CD4-positive, alpha-beta T cell (primary cell): Measurements from ENCODE around the gene KRTDAP. TPM values are rescaled to one million over a fixed set of nuclear protein-coding genes. Genes with fewer than 3 reads are reported as not detected.

ENCODE experiments used
- ATAC-seq: fragments of 200-7000 bp; cut with Tn5 transposase; one replicate; pipeline ENCODE4 v1.10.0; 2022; ENCODE audit warnings: mild to moderate bottlenecking; ENCODE audit not compliant: poor library complexity
- CTCF ChIA-PET: fragments of 350-600 bp; sonication (Branson Sonifier 250); formaldehyde crosslinking; loops from one replicate; lab custom pipeline; 2021; ENCODE audit warnings: antibody characterized with exemption, inconsistent platforms; lab: Charles Lee
- POLR2A ChIA-PET: fragments of 350-600 bp; sonication (Branson Sonifier 250); formaldehyde crosslinking; loops from one replicate; lab custom pipeline; 2021; ENCODE audit warnings: antibody characterized with exemption, inconsistent platforms; lab: Charles Lee
- DNase-seq, 14 experiments: peaks; one replicate each; pipeline ENCODE4 v3.0.0-alpha.2; 2013 to 2020; ENCODE audit warnings: mixed read lengths in 2 of 14
- H3K27ac ChIP-seq, 2 donors: one replicate each; pipeline versions ENCODE4 v1.5.1 to v1.7.0; 2013; ENCODE audit warnings: low read length in 2 of 2, low read depth in 1 of 2, mild to moderate bottlenecking in 1 of 2
- H3K27me3 ChIP-seq, 2 experiments: 1 replicate in 1 of 2; 2 replicates in 1 of 2; pipeline versions ENCODE4 v1.6.1 to v1.7.0; 2013; ENCODE audit warnings: low read length in 2 of 2, control low read depth in 1 of 2, mild to moderate bottlenecking in 1 of 2, moderate library complexity in 1 of 2; ENCODE audit not compliant: insufficient read depth in 2 of 2, control insufficient read depth in 1 of 2
- H3K36me3 ChIP-seq: one replicate; pipeline ENCODE4 v1.6.1; 2013; ENCODE audit warnings: low read length, control low read depth; ENCODE audit not compliant: insufficient read depth
- H3K4me1 ChIP-seq: one replicate; pipeline ENCODE4 v1.6.1; 2013; ENCODE audit warnings: low read length, control low read depth; ENCODE audit not compliant: insufficient read depth
- H3K4me3 ChIP-seq: one replicate; pipeline ENCODE4 v1.5.1; 2013; ENCODE audit warnings: mild to moderate bottlenecking, low read length, moderate library complexity
- H3K9me3 ChIP-seq, 2 experiments: 1 replicate in 1 of 2; 2 replicates in 1 of 2; pipeline versions ENCODE4 v1.6.1 to v1.7.0; 2013; ENCODE audit warnings: low read length in 2 of 2, mild to moderate bottlenecking in 2 of 2, control low read depth in 1 of 2, moderate library complexity in 1 of 2; ENCODE audit not compliant: control insufficient read depth in 1 of 2, insufficient read depth in 1 of 2
- H3K27ac Mint-ChIP-seq: one replicate; pipeline ENCODE4 v1.8.0; 2020; ENCODE audit warnings: mixed read lengths
- H3K27me3 Mint-ChIP-seq: one replicate; pipeline ENCODE4 v1.8.0; 2021; ENCODE audit warnings: mixed read lengths
- H3K36me3 Mint-ChIP-seq: one replicate; pipeline ENCODE4 v1.8.0; 2021; ENCODE audit warnings: low read depth, mixed read lengths
- H3K4me1 Mint-ChIP-seq: one replicate; pipeline ENCODE4 v1.8.0; 2021; ENCODE audit warnings: low read depth, mixed read lengths
- H3K4me3 Mint-ChIP-seq: one replicate; pipeline ENCODE4 v1.8.0; 2020; ENCODE audit warnings: mild to moderate bottlenecking, mixed read lengths
- H3K9me3 Mint-ChIP-seq: one replicate; pipeline ENCODE4 v1.8.0; 2020; ENCODE audit warnings: mixed read lengths
- CTCF ChIP-seq: fragments of 200-600 bp; IDR thresholded peaks from one replicate; pipeline ENCODE4 v1.8.0; 2022; ENCODE audit warnings: antibody characterized with exemption, mild to moderate bottlenecking
- intact Hi-C, 2 experiments: fragments of 100-400 bp; cut with DNase I in 1 of 2; cut with micrococcal nuclease in 1 of 2; formaldehyde crosslinking; loops; one replicate each; pipeline versions ENCODE4 v1.15.1 to v1.9.0; 2023 to 2025; cut with DNase I, micrococcal nuclease
- total RNA-seq, 174 experiments: library from RNA in 2 of 174; stranded (reverse) in 2 of 174; gene quantifications; one replicate each; pipeline ENCODE4 v1.2.3 and lab custom pipeline; 2021 to 2026

Gene KRTDAP
- total RNA-seq, 2 experiments from 2014 or later = not detected

DNA sequence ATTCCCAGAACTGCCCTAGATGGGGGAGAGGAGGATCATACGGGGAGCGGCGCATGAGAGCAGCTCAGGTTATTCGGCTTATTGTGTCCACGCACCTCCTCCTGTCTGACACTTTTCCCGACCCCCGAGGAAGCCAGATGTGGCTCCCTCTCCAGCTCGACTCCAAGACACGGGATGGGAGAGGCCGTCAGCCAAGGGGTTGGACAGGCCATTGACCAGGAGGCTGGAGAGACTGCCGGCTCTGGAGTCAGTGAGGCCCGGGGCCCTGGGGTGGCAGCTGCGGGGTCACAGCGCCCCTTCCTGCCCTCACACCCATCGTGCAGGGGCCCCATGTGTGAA, 20.3 kb upstream of the KRTDAP start:
- no peak overlapping the region for H3K4me3 Mint-ChIP-seq
- no peak for TF ChIP-seq CTCF
- peaks cover 76% of the 10 kb centered on the region for H3K27me3 Mint-ChIP-seq
- H3K9me3 ChIP-seq = peaks cover 0 to 3% of the 10 kb centered on the region in 2 experiments
- ChIA-PET POLR2A (interaction anchor here (0.6 to 2.1 kb wide), 3 partner anchors 16 to 138 kb away, joined by 3 to 7 read pairs (median 4); partner anchors contain the start of gene COX6B1), CTCF (interaction anchor here (0.6 to 2.1 kb wide), 8 partner anchors 11 to 375 kb away, joined by 3 to 12 read pairs (median 4); partner anchors contain the start of gene HAUS5)
- H3K36me3 ChIP-seq = no peaks in the 10 kb centered on the region
- DNase-seq (no peak), ATAC-seq (no peak)
- H3K27ac ChIP-seq = no peak overlapping the region
- intact Hi-C loops = loop anchor here (1.0 kb wide), 2 partner anchors 82 to 206 kb away; no protein-coding TSS in a partner anchor
- peaks cover 26 to 30% of the 10 kb centered on the region in 2 experiments for H3K27me3 ChIP-seq
- no peak overlapping the region for H3K27ac Mint-ChIP-seq
- H3K9me3 Mint-ChIP-seq = no peaks in the 10 kb centered on the region
- no peaks in the 10 kb centered on the region for H3K36me3 Mint-ChIP-seq
- H3K4me1 ChIP-seq = peaks cover 20% of the 10 kb centered on the region
- peak overlapping the region; percentile 52 for H3K4me3 ChIP-seq
- H3K4me1 Mint-ChIP-seq = peaks cover 17% of the 10 kb centered on the region

DNA sequence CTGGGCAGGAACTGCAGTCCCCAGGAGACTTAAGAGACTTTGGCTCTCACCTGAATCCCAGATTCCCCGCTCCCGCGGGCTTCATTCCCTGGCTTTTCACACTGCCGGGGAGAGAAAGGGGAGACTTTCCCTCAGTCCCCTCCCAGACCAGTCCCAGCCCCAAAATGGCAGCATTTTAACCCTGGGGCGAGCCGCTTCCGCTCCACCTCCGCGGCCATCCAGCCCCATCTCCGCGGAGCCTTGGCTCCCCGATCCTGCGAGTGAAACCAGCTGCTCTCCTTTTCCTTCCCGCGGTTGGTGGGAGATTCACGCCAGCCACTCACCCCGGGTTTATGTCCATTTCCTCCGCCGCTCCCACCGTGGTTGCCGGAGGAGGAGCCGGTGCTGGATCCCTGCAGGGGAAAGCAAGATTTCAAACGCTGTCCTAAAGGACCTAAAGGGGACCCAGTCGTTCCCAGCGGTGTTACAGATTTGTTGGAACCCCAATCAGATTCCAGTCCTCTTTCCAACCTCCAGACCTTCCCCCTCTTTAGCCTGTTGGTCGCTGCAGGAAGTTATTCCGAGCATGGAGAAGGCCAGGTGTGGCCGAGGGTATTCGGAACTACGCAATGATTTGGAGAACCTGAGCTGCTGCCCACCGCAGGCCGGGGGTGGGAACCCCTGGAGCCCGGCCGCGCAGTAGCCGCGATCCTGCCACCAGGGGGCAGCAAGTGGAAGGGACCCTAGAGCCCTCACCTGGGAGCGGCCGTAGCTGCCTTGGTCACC, 19.8 kb upstream of the KRTDAP start:
- H3K4me1 Mint-ChIP-seq = peaks cover 17% of the 10 kb centered on the region
- H3K27me3 Mint-ChIP-seq = peaks cover 81% of the 10 kb centered on the region
- ChIA-PET POLR2A (interaction anchor here (0.6 to 2.1 kb wide), 3 partner anchors 15 to 138 kb away, joined by 3 to 7 read pairs (median 4); partner anchors contain the start of gene COX6B1), CTCF (interaction anchor here (0.6 to 2.1 kb wide), 8 partner anchors 12 to 375 kb away, joined by 3 to 12 read pairs (median 4); partner anchors contain the start of gene HAUS5)
- H3K27me3 ChIP-seq = peaks cover 26 to 31% of the 10 kb centered on the region in 2 experiments
- peaks cover 20% of the 10 kb centered on the region for H3K4me1 ChIP-seq
- H3K27ac ChIP-seq = no peak overlapping the region
- H3K9me3 Mint-ChIP-seq = no peaks in the 10 kb centered on the region
- ATAC-seq = peak; percentile 74
- H3K9me3 ChIP-seq = peaks cover 0 to 3% of the 10 kb centered on the region in 2 experiments
- intact Hi-C loops = loop anchor here (1.0 kb wide), 2 partner anchors 82 to 206 kb away; no protein-coding TSS in a partner anchor
- H3K36me3 ChIP-seq = no peaks in the 10 kb centered on the region
- peak; percentile 53 to 82 (median 64) for DNase-seq
- H3K36me3 Mint-ChIP-seq = no peaks in the 10 kb centered on the region
- H3K27ac Mint-ChIP-seq = no peak overlapping the region
- peak overlapping the region; percentile 72 for H3K4me3 Mint-ChIP-seq
- peak overlapping the region; percentile 52 for H3K4me3 ChIP-seq
- peak; percentile 86 for TF ChIP-seq CTCF

DNA sequence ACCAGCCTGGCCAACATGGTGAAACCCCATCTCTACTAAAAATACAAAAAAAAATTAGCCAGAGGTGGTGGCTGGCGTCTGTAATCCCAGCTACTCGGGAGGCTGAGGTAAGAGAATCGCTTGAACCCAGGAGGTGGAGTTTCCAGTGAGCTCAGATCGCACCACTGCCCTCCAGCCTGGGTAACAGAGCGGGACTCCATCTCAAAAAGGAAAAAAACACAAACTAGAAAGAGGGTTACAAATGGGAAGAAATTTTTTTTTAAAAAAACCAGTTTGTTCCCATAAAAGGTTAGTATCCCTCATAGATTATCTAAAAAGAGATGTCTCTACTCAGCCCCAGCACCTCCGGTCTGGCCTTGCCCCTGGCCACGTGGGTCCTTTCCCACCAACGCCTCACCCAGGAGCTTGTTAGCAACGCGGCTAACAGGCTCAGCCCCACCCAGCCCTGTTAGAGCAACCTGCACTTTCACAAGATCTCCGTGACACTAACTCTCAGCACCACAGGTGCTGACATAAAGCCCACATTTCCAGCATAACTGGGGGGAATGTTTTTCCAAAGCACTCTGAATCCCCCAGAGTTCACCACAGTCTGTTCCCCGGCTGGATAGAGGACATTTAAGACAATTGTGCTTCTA, 18.9 kb upstream of the KRTDAP start:
- Mint-ChIP-seq H3K9me3 (no peaks in the 10 kb centered on the region), H3K27me3 (peaks cover 78% of the 10 kb centered on the region), H3K4me3 (peak overlapping the region; percentile 72), H3K36me3 (no peaks in the 10 kb centered on the region), H3K4me1 (peaks cover 17% of the 10 kb centered on the region), H3K27ac (no peak overlapping the region)
- peaks cover 20% of the 10 kb centered on the region for H3K4me1 ChIP-seq
- ChIA-PET POLR2A (interaction anchor here (2.1 kb wide), 1 partner anchor 46 kb away, joined by 7 read pairs; no protein-coding TSS in a partner anchor), CTCF (interaction anchor here (2.1 kb wide), 1 partner anchor 14 kb away, joined by 12 read pairs; no protein-coding TSS in a partner anchor)
- no peaks in the 10 kb centered on the region for H3K36me3 ChIP-seq
- peak; percentile 63 for ATAC-seq
- H3K27ac ChIP-seq = no peak overlapping the region
- H3K4me3 ChIP-seq = peak overlapping the region; percentile 52
- no peak for TF ChIP-seq CTCF
- DNase-seq = peak in 11 of 14 experiments; percentile 15 to 68 (median 30)
- peaks cover 26% of the 10 kb centered on the region in 2 experiments for H3K27me3 ChIP-seq
- intact Hi-C loops = no loop called here
- peaks cover 0 to 3% of the 10 kb centered on the region in 2 experiments for H3K9me3 ChIP-seq
